ENCODE results near the gene KRTAP17-1. TPM values are rescaled to one million over a fixed set of nuclear protein-coding genes. Genes with fewer than 3 reads are reported as not detected.

KRTAP17-1 gene
- total and polyA plus RNA-seq, 3 experiments from 2014 or later, result not detected

- POLR2A ChIA-PET, result interaction anchor here (0.6 to 2.1 kb wide), 6 partner anchors 14 to 490 kb away, joined by 3 to 11 read pairs (median 5); partner anchors contain the start of gene EIF1
- H3K27ac ChIP-seq (ENCODE audit: low read depth, low read length), result peak overlapping the region; percentile 55
- peak overlapping the region; percentile 95 to 100 (median 98) for H3K27ac Mint-ChIP-seq
- H3K4me1 ChIP-seq (ENCODE audit: insufficient read depth, low read length), result peaks cover 48% of the 10 kb centered on the region
- H3K4me1 Mint-ChIP-seq, result peaks cover 52 to 66% (median 58%) of the 10 kb centered on the region in 3 donors
- CTCF ChIA-PET, result interaction anchor here (1.0 to 1.9 kb wide), 9 partner anchors 10 to 398 kb away, joined by 3 to 28 read pairs (median 4); no protein-coding TSS in a partner anchor
- DNase-seq, result peak; percentile 72 to 95 (median 92)
- H3K27me3 Mint-ChIP-seq, result peaks cover 0 to 2% of the 10 kb centered on the region in 2 donors
- peak overlapping the region; percentile 35 for H3K4me3 ChIP-seq (ENCODE audit: low read length)
- H3K36me3 ChIP-seq (ENCODE audit: insufficient read depth, low read length), result no peaks in the 10 kb centered on the region
- H3K9me3 ChIP-seq (ENCODE audit: low read length), result no peaks in the 10 kb centered on the region
- no peaks in the 10 kb centered on the region for H3K27me3 ChIP-seq (ENCODE audit: insufficient read depth, low read length, poor library complexity, severe bottlenecking)
- peak overlapping the region; percentile 66 to 86 (median 71) for H3K4me3 Mint-ChIP-seq
- no peaks in the 10 kb centered on the region for H3K9me3 Mint-ChIP-seq
- peaks cover 0 to 4% (median 3%) of the 10 kb centered on the region in 3 donors for H3K36me3 Mint-ChIP-seq
Observed at GRCh38 chr17:41308251-41308917, 7.1 kb downstream of the KRTAP17-1 start.

- no peak for DNase-seq
- no peaks in the 10 kb centered on the region for H3K9me3 Mint-ChIP-seq
- H3K27me3 Mint-ChIP-seq, result peaks cover 0 to 2% of the 10 kb centered on the region in 2 donors
- Histone ChIP-seq H3K9me3 (ENCODE audit: low read length) (no peaks in the 10 kb centered on the region), H3K36me3 (ENCODE audit: insufficient read depth, low read length) (no peaks in the 10 kb centered on the region), H3K4me1 (ENCODE audit: insufficient read depth, low read length) (peaks cover 48% of the 10 kb centered on the region), H3K27ac (ENCODE audit: low read depth, low read length) (peak overlapping the region; percentile 55), H3K4me3 (ENCODE audit: low read length) (no peak overlapping the region), H3K27me3 (ENCODE audit: insufficient read depth, low read length, poor library complexity, severe bottlenecking) (no peaks in the 10 kb centered on the region)
- peak overlapping the region; percentile 66 to 86 (median 71) for H3K4me3 Mint-ChIP-seq
- POLR2A ChIA-PET, result interaction anchor here (0.6 to 2.1 kb wide), 5 partner anchors 15 to 489 kb away, joined by 4 to 11 read pairs (median 5); partner anchors contain the start of gene EIF1
- H3K27ac Mint-ChIP-seq, result peak overlapping the region; percentile 95 to 100 (median 98)
- peaks cover 52 to 66% (median 58%) of the 10 kb centered on the region in 3 donors for H3K4me1 Mint-ChIP-seq
- peaks cover 0 to 4% (median 3%) of the 10 kb centered on the region in 3 donors for H3K36me3 Mint-ChIP-seq
- CTCF ChIA-PET, result interaction anchor here (1.3 to 1.9 kb wide), 3 partner anchors 11 to 32 kb away, joined by 5 to 28 read pairs (median 7); no protein-coding TSS in a partner anchor
Observed at GRCh38 chr17:41307647-41308046, 7.9 kb downstream of the KRTAP17-1 start.

DNA sequence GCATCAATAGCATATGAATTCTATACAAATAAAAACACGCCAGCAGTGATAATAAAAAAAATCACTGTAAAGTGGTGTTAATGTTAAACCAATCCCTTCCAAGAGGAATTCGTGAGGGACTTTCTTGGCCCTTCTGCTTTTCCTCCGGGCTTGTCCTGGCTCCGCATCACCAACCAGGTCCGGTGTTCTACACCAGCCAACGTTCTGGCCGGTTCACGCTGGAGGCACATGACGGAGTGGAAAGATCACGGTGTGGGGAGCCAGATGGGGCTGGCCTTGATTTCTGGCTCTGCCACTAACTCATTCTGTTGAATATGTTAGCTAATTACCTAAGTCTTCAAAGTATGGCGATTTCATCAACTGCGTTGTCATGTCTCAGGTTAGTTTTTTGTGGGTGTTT is 11.4 kb downstream of the KRTAP17-1 start:
- ChIA-PET POLR2A (no interaction called here), CTCF (no interaction called here)
- H3K4me1 ChIP-seq (ENCODE audit: insufficient read depth, low read length), result peaks cover 26% of the 10 kb centered on the region
- Mint-ChIP-seq H3K9me3 (no peaks in the 10 kb centered on the region), H3K4me3 (no peak overlapping the region), H3K27ac (no peak overlapping the region), H3K27me3 (peaks cover 2 to 4% of the 10 kb centered on the region in 2 donors), H3K4me1 (peaks cover 42 to 49% (median 46%) of the 10 kb centered on the region in 3 donors), H3K36me3 (peaks cover 0 to 5% (median 2%) of the 10 kb centered on the region in 3 donors)
- DNase-seq, result no peak
- no peak overlapping the region for H3K27ac ChIP-seq (ENCODE audit: low read depth, low read length)
- no peaks in the 10 kb centered on the region for H3K36me3 ChIP-seq (ENCODE audit: insufficient read depth, low read length)
- H3K9me3 ChIP-seq (ENCODE audit: low read length), result no peaks in the 10 kb centered on the region
- no peak overlapping the region for H3K4me3 ChIP-seq (ENCODE audit: low read length)
- no peaks in the 10 kb centered on the region for H3K27me3 ChIP-seq (ENCODE audit: insufficient read depth, low read length, poor library complexity, severe bottlenecking)

DNA sequence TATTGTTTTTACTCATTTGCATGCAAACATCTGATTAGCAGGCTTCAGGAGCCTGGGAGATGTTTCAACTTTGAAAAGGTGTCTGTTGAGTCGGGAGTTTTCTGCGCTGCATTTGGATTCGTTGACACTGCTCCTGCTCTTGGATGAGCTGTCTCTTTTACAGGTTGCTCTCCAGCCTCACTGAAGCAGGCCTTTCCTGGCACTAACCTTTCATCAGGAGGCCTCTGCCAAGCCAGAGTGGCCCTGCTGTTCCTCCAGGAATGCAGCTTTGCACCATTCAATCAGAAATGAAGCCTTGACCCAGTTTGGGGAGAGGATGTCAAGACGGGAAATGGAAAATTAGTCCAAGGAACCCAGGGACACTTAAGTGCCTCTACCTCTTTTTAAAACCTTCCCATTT is 12.5 kb downstream of the KRTAP17-1 start:
- POLR2A ChIA-PET, result no interaction called here
- no peaks in the 10 kb centered on the region for H3K36me3 ChIP-seq (ENCODE audit: insufficient read depth, low read length)
- H3K4me1 Mint-ChIP-seq, result peaks cover 31 to 38% (median 35%) of the 10 kb centered on the region in 3 donors

DNA sequence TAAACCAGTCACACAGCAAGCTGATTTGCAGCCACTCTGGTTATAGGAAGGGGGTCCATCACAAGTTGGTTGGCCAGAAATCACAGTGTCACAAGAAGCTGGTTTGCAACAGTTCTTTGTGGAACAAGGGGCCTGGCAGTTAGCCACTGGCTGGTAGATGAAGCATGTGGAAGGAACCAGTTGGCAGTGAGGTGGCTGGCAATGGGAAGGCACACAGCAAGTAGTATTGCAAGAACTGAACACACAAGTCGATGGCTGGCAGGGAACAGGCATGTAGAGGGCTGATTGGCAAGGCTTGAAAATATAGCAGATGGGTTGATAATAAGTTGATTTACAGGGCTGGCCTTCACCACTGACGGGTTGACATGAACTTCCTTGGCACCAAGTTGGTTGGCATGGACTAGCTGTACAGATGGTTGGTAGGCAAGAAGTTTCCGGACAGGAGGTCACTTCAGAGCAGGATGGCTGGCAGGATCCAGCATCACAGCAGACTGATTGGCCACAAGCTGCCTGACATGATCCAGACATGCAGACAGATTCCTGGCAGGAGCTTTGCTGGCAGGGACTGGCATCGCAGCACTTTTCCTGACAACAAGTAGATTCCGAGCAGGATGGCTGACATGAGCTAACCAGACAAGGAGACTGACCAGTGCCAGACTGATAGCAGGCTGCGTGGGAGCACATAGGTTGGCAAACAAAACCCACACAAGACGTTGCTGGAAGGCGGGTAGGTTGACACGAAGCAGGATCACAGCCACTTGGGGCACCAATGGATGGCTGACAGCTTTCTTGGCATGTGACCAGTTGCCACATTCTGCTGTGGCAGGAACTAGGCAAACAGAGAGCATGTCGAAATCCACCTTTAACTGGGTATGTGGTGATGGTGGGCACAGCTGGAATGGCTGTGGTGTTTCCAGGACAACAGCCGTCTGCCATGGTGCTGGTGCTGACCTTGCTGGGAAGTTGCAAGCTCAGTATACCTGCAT is 13.3 kb downstream of the KRTAP17-1 start, which contains the start of gene KRTAP29-1:
Gene KRTAP29-1 (minus strand): TSS at position 936 of the 986 bp plus-strand sequence. CDS start 0 bp downstream, at position 936.
- CTCF ChIA-PET, result interaction anchor here (1.1 kb wide), 1 partner anchor 20 kb away, joined by 3 read pairs; no protein-coding TSS in a partner anchor
- Mint-ChIP-seq H3K36me3 (peaks cover 0 to 5% (median 2%) of the 10 kb centered on the region in 3 donors), H3K27me3 (peaks cover 3 to 12% of the 10 kb centered on the region in 2 donors), H3K4me3 (no peak within 1 kb of the TSS), H3K4me1 (peaks cover 23 to 31% (median 27%) of the 10 kb centered on the region in 3 donors), H3K27ac (peak within 1 kb of the TSS in 2 of 8 donors; percentile 39 to 58), H3K9me3 (no peaks in the 10 kb centered on the region)
- POLR2A ChIA-PET, result no interaction called here
- Histone ChIP-seq H3K36me3 (ENCODE audit: insufficient read depth, low read length) (no peaks in the 10 kb centered on the region), H3K9me3 (ENCODE audit: low read length) (no peaks in the 10 kb centered on the region), H3K4me3 (ENCODE audit: low read length) (no peak within 1 kb of the TSS), H3K27ac (ENCODE audit: low read depth, low read length) (no peak within 1 kb of the TSS), H3K4me1 (ENCODE audit: insufficient read depth, low read length) (peaks cover 9% of the 10 kb centered on the region), H3K27me3 (ENCODE audit: insufficient read depth, low read length, poor library complexity, severe bottlenecking) (no peaks in the 10 kb centered on the region)
- DNase-seq, result no peak

More for the DNA sequence above, 12.5 kb downstream of the KRTAP17-1 start:
- H3K27ac ChIP-seq (ENCODE audit: low read depth, low read length), result no peak overlapping the region
- no peaks in the 10 kb centered on the region for H3K9me3 ChIP-seq (ENCODE audit: low read length)
- Mint-ChIP-seq H3K36me3 (peaks cover 0 to 5% (median 2%) of the 10 kb centered on the region in 3 donors), H3K4me3 (no peak overlapping the region), H3K27me3 (peaks cover 3 to 12% of the 10 kb centered on the region in 2 donors), H3K9me3 (no peaks in the 10 kb centered on the region), H3K27ac (no peak overlapping the region)
- CTCF ChIA-PET, result interaction anchor here (1.1 kb wide), 1 partner anchor 19 kb away, joined by 3 read pairs; no protein-coding TSS in a partner anchor
- no peak overlapping the region for H3K4me3 ChIP-seq (ENCODE audit: low read length)
- H3K4me1 ChIP-seq (ENCODE audit: insufficient read depth, low read length), result peaks cover 16% of the 10 kb centered on the region
- DNase-seq, result no peak
- H3K27me3 ChIP-seq (ENCODE audit: insufficient read depth, low read length, poor library complexity, severe bottlenecking), result no peaks in the 10 kb centered on the region

DNA sequence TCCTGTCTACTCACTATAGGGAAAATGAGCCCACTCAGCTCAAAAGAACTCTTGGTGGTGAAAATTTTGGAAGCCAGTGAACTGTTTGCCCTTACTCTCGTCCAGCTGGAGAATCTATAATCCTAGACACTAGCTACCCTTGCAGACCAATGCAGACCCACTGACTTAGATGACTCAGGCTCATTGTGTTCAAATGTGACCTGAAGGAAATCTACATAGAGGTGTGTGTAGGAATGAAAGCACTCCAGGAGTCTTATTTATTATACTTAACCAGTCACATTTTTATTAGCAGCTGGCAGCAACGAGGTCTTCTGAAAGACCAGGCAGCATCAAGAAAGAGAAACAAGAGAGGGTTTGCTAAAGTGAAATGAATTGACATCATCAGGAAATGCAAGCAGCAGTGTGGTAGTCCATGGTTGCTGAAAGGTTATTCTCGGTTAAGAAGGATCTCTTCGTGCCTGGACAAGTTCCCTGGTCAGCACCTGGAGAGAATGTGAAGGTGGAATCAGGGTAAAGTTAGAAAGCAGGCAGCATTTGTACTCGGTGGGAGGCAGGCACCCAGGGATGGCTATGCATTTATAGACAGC is 14.2 kb downstream of the KRTAP17-1 start:
- Mint-ChIP-seq H3K27me3 (peaks cover 3 to 12% of the 10 kb centered on the region in 2 donors), H3K4me3 (no peak overlapping the region), H3K9me3 (no peaks in the 10 kb centered on the region), H3K4me1 (peaks cover 14 to 22% (median 18%) of the 10 kb centered on the region in 3 donors), H3K27ac (peak overlapping the region in 2 of 8 donors; percentile 39 to 58), H3K36me3 (peaks cover 0 to 5% (median 2%) of the 10 kb centered on the region in 3 donors)
- ChIA-PET POLR2A (no interaction called here), CTCF (interaction anchor here (0.9 to 1.4 kb wide), 2 partner anchors 21 to 141 kb away, joined by 3 to 4 read pairs; partner anchors contain the start of gene KRTAP4-4)
- no peak overlapping the region for H3K4me3 ChIP-seq (ENCODE audit: low read length)
- DNase-seq, result no peak
- no peaks in the 10 kb centered on the region for H3K4me1 ChIP-seq (ENCODE audit: insufficient read depth, low read length)
- H3K36me3 ChIP-seq (ENCODE audit: insufficient read depth, low read length), result no peaks in the 10 kb centered on the region
- H3K27ac ChIP-seq (ENCODE audit: low read depth, low read length), result no peak overlapping the region
- H3K9me3 ChIP-seq (ENCODE audit: low read length), result no peaks in the 10 kb centered on the region
- H3K27me3 ChIP-seq (ENCODE audit: insufficient read depth, low read length, poor library complexity, severe bottlenecking), result no peaks in the 10 kb centered on the region

GRCh38 chr17:41298458-41299135 is 16.9 kb downstream of the KRTAP17-1 start:
- peaks cover 0 to 8% (median 0%) of the 10 kb centered on the region in 3 donors for H3K36me3 Mint-ChIP-seq
- no peaks in the 10 kb centered on the region for H3K36me3 ChIP-seq (ENCODE audit: insufficient read depth, low read length)
- H3K27me3 Mint-ChIP-seq, result peaks cover 8 to 17% of the 10 kb centered on the region in 2 donors

More at GRCh38 chr17:41298458-41299135, 16.9 kb downstream of the KRTAP17-1 start:
- Mint-ChIP-seq H3K9me3 (no peaks in the 10 kb centered on the region), H3K4me3 (peak overlapping the region in 1 of 7 donors; percentile 51), H3K4me1 (peaks cover 12 to 17% (median 13%) of the 10 kb centered on the region in 3 donors), H3K27ac (peak overlapping the region in 1 of 8 donors; percentile 85)
- CTCF ChIA-PET, result no interaction called here
- Histone ChIP-seq H3K27ac (ENCODE audit: low read depth, low read length) (no peak overlapping the region), H3K4me3 (ENCODE audit: low read length) (no peak overlapping the region), H3K4me1 (ENCODE audit: insufficient read depth, low read length) (no peaks in the 10 kb centered on the region), H3K9me3 (ENCODE audit: low read length) (no peaks in the 10 kb centered on the region), H3K27me3 (ENCODE audit: insufficient read depth, low read length, poor library complexity, severe bottlenecking) (no peaks in the 10 kb centered on the region)
- no peak for DNase-seq
- POLR2A ChIA-PET, result no interaction called here
